ENCODE data around the gene FOXO3. TPM values are rescaled to one million over a fixed set of nuclear protein-coding genes. Genes with fewer than 3 reads are reported as not detected.
"Not testable (repeated sequence)": the region's sequence is repeated elsewhere in the genome, so short reads cannot be mapped to it uniquely, and the experiment has no call there.

Gene FOXO3
- total RNA-seq (2014; rRNA removed; shearing (Covaris generic)), result 15.3 and 20.4 TPM in 2 replicates

GRCh38 chr6:108560463-108561308 is at the start of gene FOXO3:
FOXO3 (plus strand) TSS chr6:108560917; CDS start chr6:108561209, 292 bp downstream.
- DNase-seq (ENCODE audit: low read depth in 1 of 2, low spot score in 2 of 2), result peak; percentile 89
- Histone ChIP-seq H3K27me3 (replicated peaks) (no peaks in the 10 kb centered on the region), H3K4me1 (replicated peaks) (peaks cover 49% of the 10 kb centered on the region)

DNA sequence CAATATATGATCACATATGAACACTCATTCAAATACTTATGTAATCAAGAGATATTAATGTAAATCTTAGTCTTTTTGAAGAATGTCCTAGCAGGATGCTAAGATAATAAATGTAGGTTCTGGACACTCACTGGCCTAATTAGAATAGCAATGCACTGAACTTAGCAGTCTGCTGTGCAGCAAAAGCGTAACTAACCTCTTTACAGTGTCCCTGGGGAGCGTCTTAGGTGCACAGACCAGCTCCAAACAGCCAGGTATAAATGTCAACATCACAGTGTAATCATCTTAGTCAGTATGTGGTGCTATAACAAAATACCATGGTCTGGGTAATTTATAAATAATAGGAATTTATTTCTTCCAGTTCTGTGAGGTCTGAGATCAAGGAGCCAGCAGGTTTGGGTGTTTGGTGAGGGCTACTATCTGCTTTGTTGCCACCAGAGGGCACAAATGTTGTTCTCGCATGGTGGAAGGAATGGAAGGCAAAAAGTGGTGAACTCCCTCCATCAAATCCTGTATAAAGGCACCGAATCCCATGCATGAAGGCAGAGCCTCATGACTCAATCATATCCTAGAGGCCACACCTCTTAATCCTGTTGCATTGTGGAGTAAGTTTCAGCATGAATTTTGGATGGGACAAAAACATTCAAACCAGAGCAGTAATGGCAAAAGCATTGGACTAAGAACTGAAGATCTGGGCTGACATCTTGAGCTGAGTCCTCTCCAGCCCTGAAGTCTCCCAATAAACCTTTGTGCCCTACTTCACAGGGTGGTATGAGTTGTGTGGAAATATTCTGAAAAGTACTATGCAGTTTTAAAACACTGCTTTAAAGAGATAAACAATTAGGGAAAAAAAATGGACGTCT is 41.8 kb upstream of the FOXO3 start:
- H3K27me3 ChIP-seq (replicated peaks), result no peaks in the 10 kb centered on the region
- H3K9me3 ChIP-seq (replicated peaks), result no peaks in the 10 kb centered on the region
- H3K4me1 ChIP-seq (replicated peaks), result no peaks in the 10 kb centered on the region
- no peaks in the 10 kb centered on the region for H3K36me3 ChIP-seq
- DNase-seq (ENCODE audit: low read depth in 1 of 2, low spot score in 2 of 2), result peak in 1 of 2 experiments; percentile 14
- H3K27ac ChIP-seq, result no peak overlapping the region
- no peak overlapping the region for H3K4me3 ChIP-seq

More at GRCh38 chr6:108560463-108561308, at the start of gene FOXO3:
- peak within 1 kb of the TSS; percentile 93 for H3K4me3 ChIP-seq
- peak within 1 kb of the TSS; percentile 79 for H3K27ac ChIP-seq
- peaks cover 25% of the 10 kb centered on the region for H3K36me3 ChIP-seq
- H3K9me3 ChIP-seq (replicated peaks), result no peaks in the 10 kb centered on the region

GRCh38 chr6:108521616-108522107 is 39.1 kb upstream of the FOXO3 start:
- Histone ChIP-seq H3K27me3 (replicated peaks) (no peaks in the 10 kb centered on the region), H3K4me1 (replicated peaks) (no peaks in the 10 kb centered on the region), H3K9me3 (replicated peaks) (no peaks in the 10 kb centered on the region), H3K4me3 (no peak overlapping the region), H3K27ac (no peak overlapping the region), H3K36me3 (no peaks in the 10 kb centered on the region)
- no peak for DNase-seq (ENCODE audit: low read depth in 1 of 2, low spot score in 2 of 2)

DNA sequence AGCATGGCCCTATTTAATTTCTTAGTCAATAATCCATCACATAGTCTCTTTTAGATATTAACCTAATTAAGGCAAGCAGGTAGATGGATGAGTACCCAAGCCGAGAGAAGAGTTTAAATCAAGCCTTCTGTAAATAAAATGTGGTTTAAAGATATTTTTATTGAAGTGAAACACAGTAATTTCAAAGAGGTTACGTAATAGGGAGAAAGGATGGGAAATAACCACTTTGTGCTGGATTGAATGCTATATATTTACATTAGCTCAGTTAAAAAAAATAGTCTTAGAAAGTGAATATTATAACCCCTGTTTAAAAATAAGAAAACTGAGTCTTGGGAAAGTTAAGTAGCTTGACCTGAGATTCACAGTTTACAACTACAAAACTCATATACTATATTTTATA is 37.0 kb upstream of the FOXO3 start:
- Histone ChIP-seq H3K27ac (no peak overlapping the region), H3K4me3 (no peak overlapping the region)

DNA sequence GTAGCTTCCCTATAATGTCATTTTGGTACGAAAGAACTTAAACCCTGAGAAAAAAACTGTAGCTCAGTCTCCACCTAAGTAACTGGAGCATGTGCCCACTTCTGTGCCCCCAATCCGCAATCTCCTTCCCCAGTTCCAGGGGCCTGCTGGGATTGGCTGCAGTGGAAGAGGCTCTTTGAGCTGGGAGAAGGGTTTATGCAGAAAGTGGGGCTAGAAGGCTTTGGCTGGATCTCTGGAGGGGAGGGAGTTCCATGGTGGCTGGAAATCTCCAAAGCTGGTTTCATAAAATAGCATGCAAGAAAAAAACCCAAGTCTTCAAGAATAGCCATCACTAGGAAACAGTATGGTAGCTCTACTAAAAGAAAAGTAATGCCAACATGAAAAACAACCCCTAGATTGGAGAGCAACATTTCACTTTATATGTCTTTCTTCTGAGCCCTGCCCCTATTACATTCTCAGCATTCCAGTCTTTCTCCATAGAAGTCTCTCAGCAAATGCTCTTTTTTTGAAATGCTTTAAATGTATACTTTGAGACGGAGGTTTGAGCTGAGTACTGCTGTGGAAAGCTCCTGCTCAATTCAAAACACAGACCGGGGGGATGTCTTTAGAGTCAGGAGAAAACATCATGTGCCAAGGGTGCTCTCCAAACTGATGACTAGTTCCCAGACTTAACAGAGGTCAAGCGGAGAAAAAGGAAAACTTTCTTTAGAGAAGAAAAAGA is 36.0 kb upstream of the FOXO3 start:
- no peaks in the 10 kb centered on the region for H3K4me1 ChIP-seq (replicated peaks)
- no peak overlapping the region for H3K27ac ChIP-seq
- H3K27me3 ChIP-seq (replicated peaks), result no peaks in the 10 kb centered on the region
- no peaks in the 10 kb centered on the region for H3K36me3 ChIP-seq
- no peaks in the 10 kb centered on the region for H3K9me3 ChIP-seq (replicated peaks)
- no peak for DNase-seq (ENCODE audit: low read depth in 1 of 2, low spot score in 2 of 2)
- H3K4me3 ChIP-seq, result no peak overlapping the region

More for the DNA sequence above, 37.0 kb upstream of the FOXO3 start:
- no peaks in the 10 kb centered on the region for H3K27me3 ChIP-seq (replicated peaks)
- H3K36me3 ChIP-seq, result no peaks in the 10 kb centered on the region
- DNase-seq (ENCODE audit: low read depth in 1 of 2, low spot score in 2 of 2), result no peak
- no peaks in the 10 kb centered on the region for H3K9me3 ChIP-seq (replicated peaks)
- H3K4me1 ChIP-seq (replicated peaks), result no peaks in the 10 kb centered on the region

- no peaks in the 10 kb centered on the region for H3K27me3 ChIP-seq (replicated peaks)
- no peaks in the 10 kb centered on the region for H3K9me3 ChIP-seq (replicated peaks)
- no peaks in the 10 kb centered on the region for H3K4me1 ChIP-seq (replicated peaks)
- no peak overlapping the region for H3K27ac ChIP-seq
- no peak overlapping the region for H3K4me3 ChIP-seq
- peak in 1 of 2 experiments; percentile 31 for DNase-seq (ENCODE audit: low read depth in 1 of 2, low spot score in 2 of 2)
- H3K36me3 ChIP-seq, result no peaks in the 10 kb centered on the region
These were observed 34.0 kb upstream of the FOXO3 start for GRCh38 chr6:108526739-108527174.

- Histone ChIP-seq H3K9me3 (replicated peaks) (no peaks in the 10 kb centered on the region), H3K27ac (no peak overlapping the region), H3K36me3 (no peaks in the 10 kb centered on the region), H3K27me3 (replicated peaks) (no peaks in the 10 kb centered on the region), H3K4me1 (replicated peaks) (no peaks in the 10 kb centered on the region), H3K4me3 (no peak overlapping the region)
- DNase-seq (ENCODE audit: low read depth in 1 of 2, low spot score in 2 of 2), result no peak
These were observed 31.8 kb upstream of the FOXO3 start for GRCh38 chr6:108528878-108529277.

DNA sequence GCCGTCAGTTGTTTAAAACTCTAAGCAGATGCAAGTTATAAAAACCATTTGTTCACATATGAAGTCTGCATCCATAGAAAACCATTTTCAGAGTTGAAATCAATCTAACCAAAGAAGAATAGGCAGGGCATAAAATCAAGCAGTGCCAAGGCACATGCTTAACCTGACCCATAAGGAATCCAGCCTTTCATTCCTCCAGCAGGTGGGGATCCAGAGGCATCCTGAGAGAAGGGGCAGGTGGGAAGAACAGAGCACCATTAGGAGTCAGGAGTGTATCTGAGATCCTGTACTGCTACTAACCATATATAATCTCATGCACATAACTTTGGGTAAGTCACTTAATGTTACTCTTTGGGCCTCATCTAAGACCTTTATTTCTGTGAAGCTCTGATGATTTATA is 29.4 kb upstream of the FOXO3 start:
- no peak for DNase-seq (ENCODE audit: low read depth in 1 of 2, low spot score in 2 of 2)
- Histone ChIP-seq H3K36me3 (no peaks in the 10 kb centered on the region), H3K4me3 (no peak overlapping the region), H3K27ac (no peak overlapping the region), H3K27me3 (replicated peaks) (no peaks in the 10 kb centered on the region), H3K9me3 (replicated peaks) (no peaks in the 10 kb centered on the region), H3K4me1 (replicated peaks) (no peaks in the 10 kb centered on the region)

DNA sequence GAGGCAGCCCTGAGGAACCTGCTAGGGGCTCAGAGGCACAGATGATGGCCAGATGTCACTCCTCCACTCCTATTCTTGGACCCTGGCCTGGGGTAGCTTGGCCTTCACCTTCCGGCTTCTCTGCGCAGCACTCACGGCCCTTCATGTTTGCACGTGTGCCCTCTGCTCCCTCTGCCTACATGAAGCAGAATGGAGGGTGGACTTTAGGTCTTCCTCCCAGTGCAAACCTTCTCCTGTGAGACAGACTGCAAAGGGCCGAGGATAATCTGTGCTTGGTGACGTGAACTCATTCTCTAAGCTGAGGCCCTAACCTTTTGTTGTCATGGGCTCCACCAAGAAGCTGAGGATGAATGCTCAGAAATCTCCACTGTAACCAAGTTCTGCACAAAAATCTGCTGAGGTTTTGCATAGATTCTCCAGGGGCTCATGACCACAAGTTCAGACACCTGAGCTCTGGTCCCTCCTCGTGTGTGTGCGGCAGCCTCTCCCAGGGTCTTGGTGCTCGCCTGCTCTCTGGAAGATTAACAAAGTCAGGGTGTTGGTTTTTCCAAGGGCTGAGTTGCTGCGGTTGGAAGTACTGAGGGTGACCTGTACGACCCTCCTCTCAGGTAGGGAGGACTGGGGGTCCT is 25.5 kb upstream of the FOXO3 start:
- H3K4me1 ChIP-seq (replicated peaks), result no peaks in the 10 kb centered on the region
- no peaks in the 10 kb centered on the region for H3K9me3 ChIP-seq (replicated peaks)
- no peak overlapping the region for H3K4me3 ChIP-seq
- H3K36me3 ChIP-seq, result no peaks in the 10 kb centered on the region
- DNase-seq (ENCODE audit: low read depth in 1 of 2, low spot score in 2 of 2), result no peak
- H3K27me3 ChIP-seq (replicated peaks), result no peaks in the 10 kb centered on the region
- no peak overlapping the region for H3K27ac ChIP-seq

DNA sequence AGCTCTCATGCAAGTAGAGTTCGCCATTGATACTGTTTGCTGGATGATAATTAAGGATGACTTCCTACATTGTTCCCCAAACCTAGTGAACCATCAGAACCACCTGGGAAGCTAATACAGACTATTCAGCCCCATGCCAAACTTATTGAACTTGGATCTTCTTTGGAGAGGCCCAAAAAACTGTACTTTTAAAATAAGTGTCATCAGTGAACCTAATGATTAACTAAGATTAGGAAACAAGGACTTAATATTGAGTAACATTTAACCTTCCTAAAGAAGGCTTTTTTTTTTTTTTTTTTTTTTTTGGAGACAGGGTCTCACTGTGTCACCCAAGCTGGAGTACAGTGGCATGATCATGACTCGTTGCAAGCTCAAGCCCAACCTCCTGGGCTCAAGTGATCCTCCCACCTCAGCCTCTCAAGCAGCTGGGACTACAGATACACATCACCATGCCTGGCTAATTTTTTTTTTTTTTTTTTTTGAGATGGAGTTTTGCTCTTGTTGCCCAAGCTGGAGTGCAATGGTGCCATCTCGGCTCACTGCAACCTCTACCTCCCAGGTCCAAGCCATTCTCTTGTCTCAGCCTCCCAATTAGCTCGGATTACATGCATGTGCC is 24.7 kb upstream of the FOXO3 start:
- not testable (repeated sequence) for DNase-seq (ENCODE audit: low read depth in 1 of 2, low spot score in 2 of 2); H3K9me3 ChIP-seq (replicated peaks); H3K27ac ChIP-seq; H3K4me1 ChIP-seq (replicated peaks); H3K4me3 ChIP-seq; H3K27me3 ChIP-seq (replicated peaks); H3K36me3 ChIP-seq

GRCh38 chr6:108541843-108542759 is 18.6 kb upstream of the FOXO3 start:
- no peaks in the 10 kb centered on the region for H3K27me3 ChIP-seq (replicated peaks)
- no peaks in the 10 kb centered on the region for H3K36me3 ChIP-seq
- H3K4me1 ChIP-seq (replicated peaks), result 0 out of 2 replicates have a peak, but pooled peaks cover 4% of the 10 kb centered on the region
- no peak overlapping the region for H3K4me3 ChIP-seq
- H3K27ac ChIP-seq, result no peak overlapping the region
- H3K9me3 ChIP-seq (replicated peaks), result no peaks in the 10 kb centered on the region
- DNase-seq (ENCODE audit: low read depth in 1 of 2, low spot score in 2 of 2), result peak in 1 of 2 experiments; percentile 60
